NT2/D1 (cell line): ENCODE measurements around the gene GBP5.

Source experiments
- SUZ12 ChIP-seq: IDR thresholded peaks from 2 replicates; pipeline ENCODE4 v1.6.1; 2011; ENCODE audit not compliant: insufficient read length, insufficient read depth; ENCODE audit errors: extremely low read depth
- YY1 ChIP-seq: IDR thresholded peaks from 2 replicates; pipeline ENCODE4 v1.6.1; 2011; ENCODE audit not compliant: insufficient read length, insufficient read depth
- ZNF274 ChIP-seq: IDR thresholded peaks from 2 replicates; pipeline ENCODE4 v1.6.1; 2011; ENCODE audit warnings: mild to moderate bottlenecking, low read depth, low read length

DNA sequence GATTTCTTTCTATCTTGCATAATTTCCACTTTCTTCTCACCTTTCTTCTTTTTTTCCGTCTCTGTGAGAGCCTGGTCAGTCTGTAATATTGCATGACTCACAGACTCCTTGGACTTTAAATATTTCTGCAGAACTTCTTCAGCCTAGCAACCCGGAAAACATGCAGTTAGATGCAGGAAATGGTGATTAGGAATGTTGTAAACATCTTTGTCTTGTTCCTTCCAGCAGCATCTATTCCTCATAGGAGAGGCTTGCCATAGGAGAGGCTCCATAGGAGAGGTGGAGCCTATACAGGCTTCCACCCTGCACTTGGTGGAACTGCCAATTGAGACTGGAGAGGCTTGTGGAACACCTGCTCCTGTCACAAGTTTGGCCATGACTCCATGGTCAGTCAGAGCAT is 10.0 kb downstream of the GBP5 start:
- TF ChIP-seq ZNF274 (no peak), YY1 (no peak), SUZ12 (no peak)
